Panc1 (cell line): ENCODE results near the gene CLSTN2.

Experiments used
- POLR2AphosphoS5 ChIP-seq: IDR thresholded peaks from 2 replicates; pipeline ENCODE4 v1.6.1; 2012; ENCODE audit warnings: mild to moderate bottlenecking, low read depth, low read length, moderate library complexity
- TF ChIP-seq, protein P1 (sequence below): fragments of 450-650 bp; IDR thresholded peaks from 2 replicates; pipeline ENCODE4 v1.5.1; 2017; ENCODE audit warnings: mild to moderate bottlenecking
- TF ChIP-seq, protein P2 (sequence below), 2 experiments: IDR thresholded peaks; 2 replicates each; pipeline ENCODE4 v1.6.1; 2011 to 2012; ENCODE audit warnings: low read depth in 2 of 2, control low read depth in 1 of 2, low read length in 1 of 2, mild to moderate bottlenecking in 1 of 2, moderate library complexity in 1 of 2; ENCODE audit not compliant: insufficient read depth in 1 of 2

DNA sequence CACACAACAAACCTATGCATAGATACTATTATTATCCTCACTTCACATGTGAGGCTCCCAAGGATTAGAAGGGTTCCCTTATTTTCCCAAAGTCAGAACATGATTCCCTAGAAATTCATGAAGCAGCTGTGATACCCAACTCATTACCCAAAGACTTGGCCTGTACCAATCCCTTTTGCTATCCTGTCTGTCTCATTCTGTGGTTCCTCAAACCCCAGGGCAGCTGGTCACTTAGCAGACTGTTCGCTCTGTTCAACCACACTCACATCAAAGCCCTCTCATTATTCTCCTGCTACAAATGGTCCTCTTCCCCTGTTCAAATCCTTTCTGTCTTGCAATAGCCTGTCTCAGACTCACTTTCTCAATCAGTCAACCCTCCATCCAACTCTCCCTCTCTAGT lies 588.6 kb downstream of the CLSTN2 start:
- TF ChIP-seq, protein P1, sequence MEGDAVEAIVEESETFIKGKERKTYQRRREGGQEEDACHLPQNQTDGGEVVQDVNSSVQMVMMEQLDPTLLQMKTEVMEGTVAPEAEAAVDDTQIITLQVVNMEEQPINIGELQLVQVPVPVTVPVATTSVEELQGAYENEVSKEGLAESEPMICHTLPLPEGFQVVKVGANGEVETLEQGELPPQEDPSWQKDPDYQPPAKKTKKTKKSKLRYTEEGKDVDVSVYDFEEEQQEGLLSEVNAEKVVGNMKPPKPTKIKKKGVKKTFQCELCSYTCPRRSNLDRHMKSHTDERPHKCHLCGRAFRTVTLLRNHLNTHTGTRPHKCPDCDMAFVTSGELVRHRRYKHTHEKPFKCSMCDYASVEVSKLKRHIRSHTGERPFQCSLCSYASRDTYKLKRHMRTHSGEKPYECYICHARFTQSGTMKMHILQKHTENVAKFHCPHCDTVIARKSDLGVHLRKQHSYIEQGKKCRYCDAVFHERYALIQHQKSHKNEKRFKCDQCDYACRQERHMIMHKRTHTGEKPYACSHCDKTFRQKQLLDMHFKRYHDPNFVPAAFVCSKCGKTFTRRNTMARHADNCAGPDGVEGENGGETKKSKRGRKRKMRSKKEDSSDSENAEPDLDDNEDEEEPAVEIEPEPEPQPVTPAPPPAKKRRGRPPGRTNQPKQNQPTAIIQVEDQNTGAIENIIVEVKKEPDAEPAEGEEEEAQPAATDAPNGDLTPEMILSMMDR = no peak
- no peak for TF ChIP-seq POLR2AphosphoS5
- TF ChIP-seq, protein P2, sequence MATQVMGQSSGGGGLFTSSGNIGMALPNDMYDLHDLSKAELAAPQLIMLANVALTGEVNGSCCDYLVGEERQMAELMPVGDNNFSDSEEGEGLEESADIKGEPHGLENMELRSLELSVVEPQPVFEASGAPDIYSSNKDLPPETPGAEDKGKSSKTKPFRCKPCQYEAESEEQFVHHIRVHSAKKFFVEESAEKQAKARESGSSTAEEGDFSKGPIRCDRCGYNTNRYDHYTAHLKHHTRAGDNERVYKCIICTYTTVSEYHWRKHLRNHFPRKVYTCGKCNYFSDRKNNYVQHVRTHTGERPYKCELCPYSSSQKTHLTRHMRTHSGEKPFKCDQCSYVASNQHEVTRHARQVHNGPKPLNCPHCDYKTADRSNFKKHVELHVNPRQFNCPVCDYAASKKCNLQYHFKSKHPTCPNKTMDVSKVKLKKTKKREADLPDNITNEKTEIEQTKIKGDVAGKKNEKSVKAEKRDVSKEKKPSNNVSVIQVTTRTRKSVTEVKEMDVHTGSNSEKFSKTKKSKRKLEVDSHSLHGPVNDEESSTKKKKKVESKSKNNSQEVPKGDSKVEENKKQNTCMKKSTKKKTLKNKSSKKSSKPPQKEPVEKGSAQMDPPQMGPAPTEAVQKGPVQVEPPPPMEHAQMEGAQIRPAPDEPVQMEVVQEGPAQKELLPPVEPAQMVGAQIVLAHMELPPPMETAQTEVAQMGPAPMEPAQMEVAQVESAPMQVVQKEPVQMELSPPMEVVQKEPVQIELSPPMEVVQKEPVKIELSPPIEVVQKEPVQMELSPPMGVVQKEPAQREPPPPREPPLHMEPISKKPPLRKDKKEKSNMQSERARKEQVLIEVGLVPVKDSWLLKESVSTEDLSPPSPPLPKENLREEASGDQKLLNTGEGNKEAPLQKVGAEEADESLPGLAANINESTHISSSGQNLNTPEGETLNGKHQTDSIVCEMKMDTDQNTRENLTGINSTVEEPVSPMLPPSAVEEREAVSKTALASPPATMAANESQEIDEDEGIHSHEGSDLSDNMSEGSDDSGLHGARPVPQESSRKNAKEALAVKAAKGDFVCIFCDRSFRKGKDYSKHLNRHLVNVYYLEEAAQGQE (IDR thresholded peaks at IDR 0.05; ENCODE audit: insufficient read depth in 1 of 2, low read depth in 2 of 2, low read length in 1 of 2) = no peak
